Measurements from ENCODE around the gene EIF5B.
"Not testable (repeated sequence)": the region's sequence is repeated elsewhere in the genome, so short reads cannot be mapped to it uniquely, and the experiment has no call there.

DNA sequence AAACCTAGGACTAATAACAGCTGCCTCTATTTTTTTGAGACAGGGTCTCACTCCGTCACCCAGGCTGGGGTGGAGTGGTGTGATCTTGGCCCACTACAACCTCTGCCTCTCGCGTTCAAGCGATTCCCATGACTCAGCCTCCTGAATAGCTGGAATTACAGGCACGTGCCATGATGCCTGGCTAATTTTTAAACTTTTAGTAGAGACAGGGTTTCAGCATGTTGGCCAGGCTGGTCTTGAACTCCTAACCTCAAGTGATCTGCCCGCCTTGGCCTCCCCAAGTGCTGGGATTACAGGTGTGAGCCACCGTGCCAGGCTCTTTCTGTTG is 19.4 kb upstream of the EIF5B start:
- TF ChIP-seq, protein P1, sequence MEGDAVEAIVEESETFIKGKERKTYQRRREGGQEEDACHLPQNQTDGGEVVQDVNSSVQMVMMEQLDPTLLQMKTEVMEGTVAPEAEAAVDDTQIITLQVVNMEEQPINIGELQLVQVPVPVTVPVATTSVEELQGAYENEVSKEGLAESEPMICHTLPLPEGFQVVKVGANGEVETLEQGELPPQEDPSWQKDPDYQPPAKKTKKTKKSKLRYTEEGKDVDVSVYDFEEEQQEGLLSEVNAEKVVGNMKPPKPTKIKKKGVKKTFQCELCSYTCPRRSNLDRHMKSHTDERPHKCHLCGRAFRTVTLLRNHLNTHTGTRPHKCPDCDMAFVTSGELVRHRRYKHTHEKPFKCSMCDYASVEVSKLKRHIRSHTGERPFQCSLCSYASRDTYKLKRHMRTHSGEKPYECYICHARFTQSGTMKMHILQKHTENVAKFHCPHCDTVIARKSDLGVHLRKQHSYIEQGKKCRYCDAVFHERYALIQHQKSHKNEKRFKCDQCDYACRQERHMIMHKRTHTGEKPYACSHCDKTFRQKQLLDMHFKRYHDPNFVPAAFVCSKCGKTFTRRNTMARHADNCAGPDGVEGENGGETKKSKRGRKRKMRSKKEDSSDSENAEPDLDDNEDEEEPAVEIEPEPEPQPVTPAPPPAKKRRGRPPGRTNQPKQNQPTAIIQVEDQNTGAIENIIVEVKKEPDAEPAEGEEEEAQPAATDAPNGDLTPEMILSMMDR (conservative IDR thresholded peaks at IDR 0.05; ENCODE audit: low read length) = not testable (repeated sequence)
- not testable (repeated sequence) for TF ChIP-seq EZH2phosphoT487 (IDR thresholded peaks at IDR 0.05; ENCODE audit: borderline replicate concordance)
